ENCODE results near the gene CDC42EP2.

The CDC42EP2 gene

GRCh38 chr11:65355776-65356393, 41.2 kb downstream of the CDC42EP2 start:
- DNase-seq (ENCODE audit: low read depth) = no peak

DNA sequence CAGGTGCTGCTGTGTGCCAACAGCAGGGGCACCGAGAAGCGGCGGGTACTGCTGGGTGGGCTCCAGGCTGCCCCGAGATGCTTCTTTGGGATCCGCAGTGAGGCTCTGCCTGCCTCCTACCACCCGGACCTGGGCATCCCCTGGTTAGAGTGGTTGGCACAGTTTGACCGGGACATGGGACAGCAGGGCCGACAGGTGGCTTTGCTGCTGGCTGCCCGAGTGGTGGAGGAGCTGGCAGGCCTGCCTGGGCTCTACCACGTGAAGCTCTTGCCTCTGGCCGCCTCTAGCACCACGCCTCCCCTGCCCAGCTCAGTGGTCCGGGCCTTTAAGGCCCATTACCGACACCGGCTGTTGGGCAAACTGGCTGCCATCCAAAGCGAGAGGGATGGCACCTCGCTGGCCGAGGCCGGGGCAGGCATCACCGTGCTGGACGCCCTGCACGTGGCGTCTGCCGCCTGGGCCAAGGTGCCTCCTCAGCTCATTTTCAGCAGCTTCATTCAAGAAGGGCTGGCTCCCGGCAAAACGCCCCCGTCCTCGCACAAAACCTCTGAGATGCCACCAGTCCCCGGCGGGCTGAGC, 41.8 kb downstream of the CDC42EP2 start:
- no peak for DNase-seq (ENCODE audit: low read depth)

DNA sequence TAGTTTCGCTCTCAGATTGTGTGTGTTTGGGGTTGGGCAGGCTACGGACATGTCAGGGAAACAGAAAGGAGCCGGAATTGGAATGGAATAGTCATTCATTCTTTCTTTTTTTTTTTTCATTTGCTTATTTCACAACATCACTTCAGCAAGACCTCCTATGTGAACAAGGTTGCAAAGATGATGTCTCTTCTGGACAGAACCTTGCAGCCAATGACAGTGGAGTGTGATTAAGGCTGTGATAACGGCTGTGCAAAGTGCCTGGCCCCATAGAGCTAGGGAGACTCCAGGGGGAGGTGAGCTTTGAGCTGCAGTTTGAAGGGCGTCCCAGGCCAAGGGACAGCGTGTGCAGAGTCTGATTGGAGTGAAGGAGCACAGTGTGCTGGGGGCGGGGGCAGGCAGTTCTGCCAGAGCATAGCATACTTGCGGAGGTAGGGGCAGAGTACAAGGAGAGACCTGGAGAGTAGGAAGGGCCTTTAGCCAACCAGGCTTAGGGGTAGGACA, 43.2 kb downstream of the CDC42EP2 start:
- DNase-seq (ENCODE audit: low read depth) = no peak

GRCh38 chr11:65362320-65362931, 47.8 kb downstream of the CDC42EP2 start:
- no peak for DNase-seq (ENCODE audit: low read depth)

- no peak for DNase-seq (ENCODE audit: low read depth)
These were observed 48.3 kb downstream of the CDC42EP2 start for GRCh38 chr11:65362966-65363365.

GRCh38 chr11:65363770-65364169, 49.1 kb downstream of the CDC42EP2 start:
- DNase-seq (ENCODE audit: low read depth) = no peak

DNA sequence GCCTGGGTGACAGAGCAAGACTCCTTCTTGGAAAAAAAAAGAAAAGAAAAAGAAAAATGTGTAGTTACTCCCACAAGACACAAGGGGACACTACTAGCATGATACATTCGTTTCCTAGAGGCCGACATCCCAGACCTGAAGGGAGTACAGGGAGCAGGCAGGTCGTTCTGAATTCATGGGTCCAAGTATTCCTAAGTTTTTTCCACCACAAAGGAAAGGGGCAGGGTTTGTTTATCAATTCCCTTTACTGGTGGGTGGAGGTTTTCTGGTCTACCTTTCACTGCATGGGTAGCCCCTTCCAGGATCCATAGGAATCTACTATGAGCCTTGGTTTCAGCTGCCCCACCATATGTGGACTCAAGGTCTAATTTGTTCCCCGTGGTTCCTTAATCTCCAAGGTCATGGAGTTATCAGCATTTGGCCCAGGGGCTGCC, 51.7 kb downstream of the CDC42EP2 start:
- no peak for DNase-seq (ENCODE audit: low read depth)

DNA sequence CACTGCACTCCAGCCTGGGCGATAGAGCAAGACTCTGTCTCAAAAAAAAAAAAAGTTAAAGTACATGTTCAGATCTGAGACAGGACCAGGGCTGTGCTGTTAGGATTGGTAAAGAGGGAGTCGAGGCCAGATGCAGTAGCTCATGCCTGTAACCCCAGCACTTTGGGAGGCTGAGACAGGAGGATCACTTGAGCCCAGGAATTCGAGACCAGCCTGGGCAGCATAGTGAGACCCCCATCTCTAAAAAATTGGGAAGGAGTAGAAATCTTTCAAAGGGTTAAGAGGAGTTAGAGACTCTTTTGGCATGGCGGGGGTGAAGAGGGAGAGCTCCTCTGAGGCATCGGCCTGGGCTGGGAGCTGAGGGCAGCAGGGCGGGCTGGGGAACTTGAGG, 56.0 kb downstream of the CDC42EP2 start:
- DNase-seq (ENCODE audit: low read depth) = no peak
